Measurements from ENCODE around the gene ERC1.

DNA sequence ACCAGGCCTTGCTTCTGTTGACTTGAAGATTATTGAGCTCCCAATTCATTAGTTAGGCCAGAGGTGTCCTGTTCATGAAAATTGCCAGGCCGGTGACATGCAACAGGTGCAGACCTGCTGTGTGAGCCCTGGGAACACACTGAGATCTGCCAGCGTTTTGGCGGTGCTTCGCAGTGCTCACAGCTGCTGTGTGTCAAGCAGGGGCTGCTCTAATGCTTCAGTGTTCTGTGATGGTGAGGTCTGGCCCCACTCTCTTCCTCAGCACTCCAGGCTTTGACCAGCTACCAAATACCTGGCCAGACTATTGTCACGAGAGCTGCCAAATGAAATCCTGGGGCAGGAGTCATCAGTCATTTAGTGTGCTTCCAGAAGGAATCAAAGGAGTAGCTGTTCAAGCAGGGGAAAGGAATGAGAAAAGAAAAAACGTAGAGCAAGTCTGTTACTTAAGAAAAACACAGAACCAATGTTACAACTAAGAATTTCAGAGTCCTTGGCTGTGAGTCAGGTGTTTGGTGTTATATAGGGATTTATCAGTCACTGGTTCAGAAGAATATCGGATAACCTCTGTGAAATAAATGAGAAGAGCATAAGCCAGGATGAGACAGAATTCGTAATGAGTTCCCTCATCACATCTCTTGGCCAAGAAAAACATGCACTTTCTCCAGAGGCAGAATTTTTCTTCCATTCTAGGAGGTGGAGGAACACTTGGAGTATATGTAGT, 452.6 kb downstream of the ERC1 start:
- no peak for TF ChIP-seq CTCF (IDR thresholded peaks at IDR 0.05; ENCODE audit: low read depth, low read length, poor library complexity, severe bottlenecking)
- TF ChIP-seq EZH2phosphoT487 (IDR thresholded peaks at IDR 0.05; ENCODE audit: borderline replicate concordance, low read length) = no peak

All from DOHH2 (cell line).